Peyer's patch (tissue), 4 donors: ENCODE data around the gene RALGPS1.

Experiments used
- CTCF ChIP-seq, 6 experiments: fragments of 450-650 bp in 4 of 6; fragments of 200-600 bp in 2 of 6; sonication (generic) in 1 of 6; IDR thresholded peaks; one replicate each; pipeline ENCODE4 v1.5.1; 2017 to 2019; ENCODE audit warnings: antibody characterized with exemption in 6 of 6, mild to moderate bottlenecking in 3 of 6, moderate library complexity in 1 of 6
- POLR2A ChIP-seq, 2 donors: fragments of 450-650 bp; IDR thresholded peaks; one replicate each; pipeline ENCODE4 v1.5.1; 2017; ENCODE audit warnings: antibody characterized with exemption in 2 of 2, mild to moderate bottlenecking in 2 of 2, moderate library complexity in 2 of 2

- TF ChIP-seq CTCF (IDR thresholded peaks at IDR 0.05) (no peak), POLR2A (IDR thresholded peaks at IDR 0.05) (no peak)
These were observed 60.0 kb downstream of the RALGPS1 start for GRCh38 chr9:126974594-126974993.
